ENCODE data around the gene ATP8A2. TPM values are rescaled to one million over a fixed set of nuclear protein-coding genes. Genes with fewer than 3 reads are reported as not detected.

ATP8A2 gene
- total and polyA plus RNA-seq, 2 of the 8 experiments (the other 6 are each of a cell fraction or from before 2014, with no cell fraction given) = 2.4 to 8.3 TPM

GRCh38 chr13:26007261-26008125 lies 635.7 kb downstream of the ATP8A2 start:
- Histone ChIP-seq H3K4me3 (ENCODE audit: extremely low read depth in 1 of 4, insufficient read depth in 2 of 4, low read depth in 3 of 4, low read length in 4 of 4) (no peak overlapping the region), H3K9me3 (ENCODE audit: insufficient read depth in 2 of 2, low read depth in 1 of 2, low read length in 1 of 2) (no peaks in the 10 kb centered on the region), H3K36me3 (ENCODE audit: control insufficient read depth in 2 of 4, insufficient read depth in 4 of 4, low read length in 3 of 4) (no peaks in the 10 kb centered on the region), H3K4me1 (replicated peaks in 1 of 4; ENCODE audit: control insufficient read depth in 3 of 4, insufficient read depth in 4 of 4, low read length in 3 of 4) (peaks cover 0 to 5% (median 3%) of the 10 kb centered on the region in 4 experiments; a peak in 3 of 7 replicates), H4K8ac (ENCODE audit: extremely low read depth, insufficient read depth, low read length) (no peak overlapping the region), H4K5ac (ENCODE audit: insufficient read length, low read depth, low read length) (no peak overlapping the region), H3K56ac (replicated peaks; ENCODE audit: insufficient read length, low read depth, low read length) (no peak overlapping the region), H3K79me2 (ENCODE audit: control insufficient read depth in 1 of 2, insufficient read depth in 2 of 2, low read length in 2 of 2) (no peaks in the 10 kb centered on the region), H2BK5ac (ENCODE audit: low read depth, low read length) (no peak overlapping the region), H4K20me1 (replicated peaks in 1 of 2; ENCODE audit: control insufficient read depth in 1 of 2, insufficient read depth in 2 of 2, low read length in 2 of 2) (no peaks in the 10 kb centered on the region), H3K79me1 (ENCODE audit: low read depth, low read length) (no peaks in the 10 kb centered on the region), H2BK20ac (ENCODE audit: low read length) (no peak overlapping the region), H3K4ac (replicated peaks; ENCODE audit: insufficient read length, low read depth, low read length) (no peak overlapping the region), H2AK5ac (ENCODE audit: low read depth, low read length) (no peak overlapping the region), H3K23me2 (ENCODE audit: low read depth, low read length) (0 out of 2 replicates have a peak, but pooled peaks cover 2% of the 10 kb centered on the region), H2BK15ac (ENCODE audit: low read length) (no peak overlapping the region), H3K27me3 (replicated peaks in 1 of 4; ENCODE audit: control insufficient read depth in 3 of 4, extremely low read depth in 1 of 4, insufficient read depth in 3 of 4, low read length in 3 of 4) (no peaks in the 10 kb centered on the region), H2AFZ (ENCODE audit: low read length) (no peak overlapping the region), H2BK12ac (ENCODE audit: low read depth, low read length) (no peak overlapping the region), H3K14ac (ENCODE audit: insufficient read length) (no peak overlapping the region), H3K4me2 (ENCODE audit: insufficient read depth in 1 of 2, low read depth in 2 of 2, low read length in 2 of 2) (no peak overlapping the region), H3K18ac (ENCODE audit: extremely low read depth, low read length) (no peak overlapping the region), H3K27ac (ENCODE audit: low read depth, low read length) (no peak overlapping the region), H3K23ac (ENCODE audit: insufficient read length) (no peak overlapping the region), H3K9ac (replicated peaks in 1 of 4; ENCODE audit: extremely low read depth in 1 of 4, low read depth in 3 of 4, low read length in 3 of 4) (no peak overlapping the region), H4K91ac (replicated peaks; ENCODE audit: insufficient read length, low read length) (no peak overlapping the region), H2BK120ac (replicated peaks; ENCODE audit: low read depth, low read length) (no peak overlapping the region)
- POLR2A ChIA-PET (ENCODE audit: partially characterized antibody) = no interaction called here
- 88% methylated on average over 1 of the region's 1 CpG; no CpG with 5 or more reads in 1 of the 2 experiments for WGBS, 2 experiments (ENCODE audit: extremely low coverage in 1 of 2, insufficient coverage in 1 of 2, insufficient read length in 1 of 2, insufficient replicate concordance in 2 of 2, low coverage in 1 of 2, low lambda C conversion rate in 2 of 2, missing lambda C conversion rate in 1 of 2)
- TF ChIP-seq SUZ12 (IDR thresholded peaks at IDR 0.05; ENCODE audit: low read length) (no peak), POLR2A (IDR thresholded peaks at IDR 0.05; ENCODE audit: control extremely low read depth in 1 of 2, low read depth in 2 of 2, low read length in 2 of 2) (no peak), SIRT6 (IDR thresholded peaks at IDR 0.05; ENCODE audit: low read length) (no peak), EGR1 (IDR thresholded peaks at IDR 0.05; ENCODE audit: borderline replicate concordance, low read depth, low read length) (no peak), CHD2 (IDR thresholded peaks at IDR 0.05; ENCODE audit: low read length) (no peak), TCF12 (IDR thresholded peaks at IDR 0.05; ENCODE audit: low read depth, low read length) (no peak), ASH2L (IDR thresholded peaks at IDR 0.05; ENCODE audit: low read length) (no peak), BRCA1 (IDR thresholded peaks at IDR 0.05; ENCODE audit: low read depth, low read length) (no peak), KDM1A (IDR thresholded peaks at IDR 0.05; ENCODE audit: borderline replicate concordance, low read length) (no peak), E2F6 (IDR thresholded peaks at IDR 0.05) (no peak), CEBPB (IDR thresholded peaks at IDR 0.05; ENCODE audit: low read depth, low read length) (no peak)
- no peak for DNase-seq (ENCODE audit: low read depth in 1 of 2, low spot score in 2 of 2)
- CTCF ChIA-PET (ENCODE audit: partially characterized antibody) = interaction anchor here (0.7 to 1.3 kb wide), 3 partner anchors 24 to 122 kb away, joined by 3 read pairs; no protein-coding TSS in a partner anchor
- no peak for FAIRE-seq

Data from H1 (cell line).